GM19099 (cell line): ENCODE data around the gene TRIM49D1.
"Not testable (repeated sequence)": the region's sequence is repeated elsewhere in the genome, so short reads cannot be mapped to it uniquely, and the experiment has no call there.

Experiments
- POLR2A ChIP-seq: IDR thresholded peaks from 3 replicates; pipeline ENCODE4 v1.6.1; 2011; ENCODE audit warnings: low read depth; ENCODE audit not compliant: insufficient read length; ENCODE audit errors: extremely low read depth

The TRIM49D1 gene, protein sequence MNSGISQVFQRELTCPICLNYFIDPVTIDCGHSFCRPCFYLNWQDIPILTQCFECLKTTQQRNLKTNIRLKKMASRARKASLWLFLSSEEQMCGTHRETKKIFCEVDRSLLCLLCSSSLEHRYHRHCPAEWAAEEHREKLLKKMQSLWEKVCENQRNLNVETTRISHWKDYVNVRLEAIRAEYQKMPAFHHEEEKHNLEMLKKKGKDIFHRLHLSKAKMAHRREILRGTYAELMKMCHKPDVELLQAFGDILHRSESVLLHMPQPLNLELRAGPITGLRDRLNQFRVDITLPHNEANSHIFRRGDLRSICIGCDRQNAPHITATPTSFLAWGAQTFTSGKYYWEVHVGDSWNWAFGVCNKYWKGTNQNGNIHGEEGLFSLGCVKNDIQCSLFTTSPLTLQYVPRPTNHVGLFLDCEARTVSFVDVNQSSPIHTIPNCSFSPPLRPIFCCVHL

DNA sequence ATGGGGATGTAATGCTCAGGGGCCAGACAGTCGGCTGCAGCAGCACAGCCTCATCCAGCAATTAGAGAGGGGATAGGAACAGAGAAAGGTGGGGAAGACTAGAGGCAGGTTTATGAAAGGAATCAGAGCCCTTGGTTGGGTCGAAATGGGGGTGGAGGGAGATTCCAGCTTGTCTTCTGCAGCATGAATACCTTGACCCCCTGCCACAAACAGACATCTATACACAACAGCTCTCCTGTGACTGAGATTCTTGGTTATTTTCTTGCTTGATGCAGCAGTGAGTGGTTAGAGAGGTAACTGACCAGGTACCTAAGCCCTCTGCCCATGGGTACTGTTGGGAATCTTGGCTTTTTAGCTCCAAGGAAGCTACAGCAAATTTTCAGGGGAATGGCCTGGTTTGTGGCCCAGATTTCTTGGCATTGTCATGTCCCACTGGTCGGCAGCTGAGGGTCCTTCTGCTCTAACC lies at the start of gene TRIM49D1:
TSS of gene TRIM49D1 (minus strand) at position 51 of the 466 bp plus-strand sequence. CDS start 4,535 bp downstream, outside the sequence.
- TF ChIP-seq POLR2A: no peak

DNA sequence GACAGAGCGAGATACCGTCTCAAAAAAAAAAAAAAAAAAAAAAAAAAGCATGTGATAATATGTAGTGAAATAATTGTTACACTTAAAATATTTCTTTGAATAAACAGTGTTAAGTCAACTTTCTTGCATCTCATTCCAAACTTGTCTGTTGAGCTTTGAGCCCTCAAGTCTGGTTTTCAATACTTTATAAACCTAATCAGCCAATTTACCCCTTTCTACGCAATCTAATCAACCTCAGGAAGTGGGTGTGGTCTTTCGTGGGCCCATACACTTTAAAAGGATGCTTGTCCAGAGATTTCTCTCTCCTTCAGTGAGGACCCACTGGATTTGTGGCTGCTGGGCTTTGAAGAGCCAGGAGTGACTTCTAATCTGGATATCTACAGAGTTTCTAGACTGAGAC lies 43.7 kb upstream of the TRIM49D1 start, which contains the start of gene TRIM64:
TSS of gene TRIM64 (plus strand) at position 301 of the 400 bp plus-strand sequence. CDS start 2,467 bp downstream, outside the sequence.
- not testable (repeated sequence) for TF ChIP-seq POLR2A

DNA sequence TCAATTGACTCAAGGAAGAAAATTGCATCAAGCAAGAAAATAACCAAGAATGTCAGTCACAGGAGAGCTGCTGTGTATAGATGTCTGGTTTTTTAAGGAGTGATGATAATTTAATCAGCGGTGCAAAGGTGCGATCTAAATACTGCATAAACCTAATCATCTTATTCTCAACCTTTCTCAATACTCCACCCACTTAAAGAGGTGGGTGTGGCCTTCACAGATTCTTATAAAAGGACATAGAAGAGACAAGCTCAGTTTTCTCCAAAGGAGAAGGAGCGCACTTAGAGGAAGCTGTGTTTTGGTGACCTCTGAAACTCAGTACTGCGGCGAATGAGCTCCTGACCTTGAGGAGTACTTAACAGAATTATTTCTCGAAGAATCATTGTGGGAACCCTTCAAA lies 1.7 kb upstream of the TRIM49D1 start, which contains the start of gene TRIM49D2:
TSS of gene TRIM49D2 (plus strand) at position 301 of the 400 bp plus-strand sequence. CDS start 2,698 bp downstream, outside the sequence.
- TF ChIP-seq POLR2A: not testable (repeated sequence)
